GM19372 (cell line): ENCODE data around the gene TMTC4.

Experiments used
- ATAC-seq: cut with Tn5 transposase; IDR thresholded peaks from one replicate; pipeline ENCODE4 v1.9.1; 2021; ENCODE audit warnings: mild to moderate bottlenecking, low read depth, moderate library complexity; ENCODE audit not compliant: unreplicated experiment

TMTC4 gene

GRCh38 chr13:100668408-100668807, 6.2 kb downstream of the TMTC4 start:
- ATAC-seq: no peak

GRCh38 chr13:100667894-100668293, 6.7 kb downstream of the TMTC4 start:
- ATAC-seq: no peak

GRCh38 chr13:100666124-100666523, 8.5 kb downstream of the TMTC4 start:
- ATAC-seq: no peak

- ATAC-seq: no peak
Measured at GRCh38 chr13:100665403-100665802, 9.2 kb downstream of the TMTC4 start.

GRCh38 chr13:100664171-100664900, 10.3 kb downstream of the TMTC4 start:
- ATAC-seq: no peak

- no peak for ATAC-seq
Measured at GRCh38 chr13:100662468-100663211, 12.0 kb downstream of the TMTC4 start.

- ATAC-seq: no peak
Measured at GRCh38 chr13:100660761-100661160, 13.8 kb downstream of the TMTC4 start.

- no peak for ATAC-seq
Measured at GRCh38 chr13:100659578-100659977, 15.0 kb downstream of the TMTC4 start.

- peak; percentile 64 for ATAC-seq
Measured at GRCh38 chr13:100658363-100658762, 16.2 kb downstream of the TMTC4 start.

- ATAC-seq: peak; percentile 4
Measured at GRCh38 chr13:100657881-100658315, 16.7 kb downstream of the TMTC4 start.

- ATAC-seq: no peak
Measured at GRCh38 chr13:100652510-100652909, 22.1 kb downstream of the TMTC4 start.

- ATAC-seq: no peak
Measured at GRCh38 chr13:100650326-100650725, 24.3 kb downstream of the TMTC4 start.

GRCh38 chr13:100648354-100648753, 26.2 kb downstream of the TMTC4 start:
- ATAC-seq: no peak

GRCh38 chr13:100646871-100647270, 27.7 kb downstream of the TMTC4 start:
- ATAC-seq: no peak

- ATAC-seq: no peak
Measured at GRCh38 chr13:100646030-100646673, 28.4 kb downstream of the TMTC4 start.

- no peak for ATAC-seq
Measured at GRCh38 chr13:100645382-100645781, 29.2 kb downstream of the TMTC4 start.

- ATAC-seq: no peak
Measured at GRCh38 chr13:100644371-100644770, 30.2 kb downstream of the TMTC4 start.

GRCh38 chr13:100637796-100638195, 36.8 kb downstream of the TMTC4 start:
- no peak for ATAC-seq

- no peak for ATAC-seq
Measured at GRCh38 chr13:100637380-100637779, 37.2 kb downstream of the TMTC4 start.

GRCh38 chr13:100636441-100636840, 38.2 kb downstream of the TMTC4 start:
- ATAC-seq: no peak

GRCh38 chr13:100636004-100636403, 38.6 kb downstream of the TMTC4 start:
- ATAC-seq: no peak
